CD8-positive, alpha-beta memory T cell (primary cell): ENCODE measurements around the gene EMX1. TPM values are rescaled to one million over a fixed set of nuclear protein-coding genes. Genes with fewer than 3 reads are reported as not detected.

Experiments used
- CTCF ChIA-PET: fragments of 350-600 bp; sonication (Branson Sonifier 250); formaldehyde crosslinking; loops from one replicate; lab custom pipeline; 2021; ENCODE audit warnings: antibody characterized with exemption; lab: Charles Lee
- POLR2A ChIA-PET: fragments of 350-600 bp; sonication (Branson Sonifier 250); formaldehyde crosslinking; loops from one replicate; lab custom pipeline; 2021; ENCODE audit warnings: antibody characterized with exemption; lab: Charles Lee
- DNase-seq, 5 donors: peaks; one replicate each; pipeline versions ENCODE4 v3.0.0 to v3.0.0-alpha.2; 2020 to 2022; ENCODE audit warnings: mixed read lengths in 1 of 5
- H3K27ac ChIP-seq: one replicate; pipeline ENCODE4 v1.7.0; 2013; ENCODE audit warnings: low read depth, mild to moderate bottlenecking, low read length, moderate library complexity
- H3K27me3 ChIP-seq: 2 replicates; pipeline ENCODE4 v1.7.0; 2013; ENCODE audit warnings: low read length, mild to moderate bottlenecking; ENCODE audit not compliant: insufficient read depth, poor library complexity, severe bottlenecking
- H3K36me3 ChIP-seq: 2 replicates; pipeline ENCODE4 v1.7.0; 2013; ENCODE audit warnings: mild to moderate bottlenecking, low read length, moderate library complexity; ENCODE audit not compliant: insufficient read depth
- H3K4me1 ChIP-seq: 2 replicates; pipeline ENCODE4 v1.7.0; 2013; ENCODE audit warnings: mild to moderate bottlenecking, low read length, moderate library complexity; ENCODE audit not compliant: insufficient read depth
- H3K4me3 ChIP-seq: 2 replicates; pipeline ENCODE4 v1.7.0; 2013; ENCODE audit warnings: mild to moderate bottlenecking, low read length
- H3K9me3 ChIP-seq: 2 replicates; pipeline ENCODE4 v1.7.0; 2013; ENCODE audit warnings: mild to moderate bottlenecking, low read length
- H3K27ac Mint-ChIP-seq, 8 donors: one replicate each; pipeline ENCODE4 v1.8.0; 2020 to 2021; ENCODE audit warnings: mixed read lengths in 8 of 8, mild to moderate bottlenecking in 6 of 8, inconsistent platforms in 3 of 8, moderate library complexity in 3 of 8
- H3K27me3 Mint-ChIP-seq, 2 donors: one replicate each; pipeline ENCODE4 v1.8.0; 2020 to 2021; ENCODE audit warnings: mixed read lengths in 2 of 2, mild to moderate bottlenecking in 1 of 2, moderate library complexity in 1 of 2
- H3K36me3 Mint-ChIP-seq, 3 donors: one replicate each; pipeline ENCODE4 v1.8.0; 2020 to 2021; ENCODE audit warnings: mixed read lengths in 3 of 3, inconsistent platforms in 1 of 3, mild to moderate bottlenecking in 1 of 3
- H3K4me1 Mint-ChIP-seq, 3 donors: one replicate each; pipeline ENCODE4 v1.8.0; 2020 to 2021; ENCODE audit warnings: mixed read lengths in 3 of 3, inconsistent platforms in 1 of 3, mild to moderate bottlenecking in 1 of 3
- H3K4me3 Mint-ChIP-seq, 7 donors: one replicate each; pipeline ENCODE4 v1.8.0; 2020 to 2021; ENCODE audit warnings: mixed read lengths in 7 of 7, mild to moderate bottlenecking in 6 of 7, moderate library complexity in 4 of 7, inconsistent platforms in 2 of 7
- H3K9me3 Mint-ChIP-seq, 5 donors: one replicate each; pipeline ENCODE4 v1.8.0; 2020 to 2022; ENCODE audit warnings: mixed read lengths in 5 of 5, mild to moderate bottlenecking in 3 of 5, moderate library complexity in 2 of 5, inconsistent platforms in 1 of 5
- polyA plus RNA-seq: library from polyadenylated mRNA; unstranded; fragments of 300-500 nt; fragmentation: Illumina TruSeq; gene quantifications from one replicate; pipeline ENCODE4 v1.2.3, GENCODE V29; 2021
- total RNA-seq, 2 experiments: library from RNA; stranded (reverse); gene quantifications; one replicate each; pipeline ENCODE4 v1.2.3, GENCODE V29; 2021

Gene EMX1
- under 1 TPM; 0.57 to 0.82 TPM for total RNA-seq
- polyA plus RNA-seq = not detected

GRCh38 chr2:72917138-72917876, at the start of gene EMX1:
TSS of gene EMX1 (plus strand) at chr2:72917519. CDS start at chr2:72917853, 334 bp downstream.
- peaks cover 44% of the 10 kb centered on the region for H3K4me1 ChIP-seq
- H3K4me3 ChIP-seq = peak within 1 kb of the TSS; percentile 58
- Mint-ChIP-seq H3K9me3 (peaks cover 0 to 2% (median 0%) of the 10 kb centered on the region in 5 donors), H3K4me3 (peak within 1 kb of the TSS; percentile 74 to 92 (median 79)), H3K36me3 (no peaks in the 10 kb centered on the region), H3K27ac (peak within 1 kb of the TSS in 1 of 8 donors; percentile 19), H3K27me3 (peaks cover 59 to 71% of the 10 kb centered on the region in 2 donors), H3K4me1 (peaks cover 27 to 49% (median 35%) of the 10 kb centered on the region in 3 donors)
- no peaks in the 10 kb centered on the region for H3K36me3 ChIP-seq
- ChIA-PET POLR2A (no interaction called here), CTCF (interaction anchor here (1.3 to 1.7 kb wide), 2 partner anchors 25 to 30 kb away, joined by 5 to 7 read pairs; partner anchors contain the start of gene SPR)
- no peaks in the 10 kb centered on the region for H3K9me3 ChIP-seq
- H3K27ac ChIP-seq = no peak within 1 kb of the TSS
- peaks cover 80% of the 10 kb centered on the region for H3K27me3 ChIP-seq
- peak in 3 of 5 donors; percentile 28 to 49 (median 35) for DNase-seq

DNA sequence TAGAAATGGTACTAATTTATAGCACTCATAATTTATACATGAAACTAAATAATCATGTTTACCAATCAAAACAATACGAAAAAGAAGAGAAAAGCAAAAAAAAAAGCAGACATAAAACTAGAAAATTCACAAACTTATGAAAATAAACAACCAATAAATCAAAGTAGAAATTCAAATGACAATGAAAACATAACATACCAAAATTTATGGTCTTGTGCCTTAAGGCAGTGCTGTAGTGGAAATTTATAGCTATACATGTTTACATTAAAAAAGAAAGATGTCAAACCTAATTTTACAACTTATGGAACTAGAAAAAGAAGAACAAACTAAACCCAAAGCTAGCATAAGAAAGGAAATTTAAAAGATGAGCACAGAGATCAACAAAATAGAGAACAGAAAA, 46.3 kb upstream of the EMX1 start:
- H3K27ac ChIP-seq = no peak overlapping the region
- H3K9me3 Mint-ChIP-seq = peaks cover 0 to 8% (median 3%) of the 10 kb centered on the region in 5 donors
- H3K4me3 ChIP-seq = no peak overlapping the region
- DNase-seq = no peak
- H3K27ac Mint-ChIP-seq = no peak overlapping the region
- H3K27me3 ChIP-seq = no peaks in the 10 kb centered on the region
- H3K4me1 ChIP-seq = no peaks in the 10 kb centered on the region
- H3K36me3 Mint-ChIP-seq = no peaks in the 10 kb centered on the region
- H3K9me3 ChIP-seq = no peaks in the 10 kb centered on the region
- no peaks in the 10 kb centered on the region for H3K36me3 ChIP-seq
- no peaks in the 10 kb centered on the region for H3K4me1 Mint-ChIP-seq
- ChIA-PET POLR2A (no interaction called here), CTCF (interaction anchor here (1.0 to 1.3 kb wide), 2 partner anchors 12 to 104 kb away, joined by 3 to 4 read pairs; no protein-coding TSS in a partner anchor)
- no peak overlapping the region for H3K4me3 Mint-ChIP-seq
- H3K27me3 Mint-ChIP-seq = peaks cover 17 to 58% of the 10 kb centered on the region in 2 donors

DNA sequence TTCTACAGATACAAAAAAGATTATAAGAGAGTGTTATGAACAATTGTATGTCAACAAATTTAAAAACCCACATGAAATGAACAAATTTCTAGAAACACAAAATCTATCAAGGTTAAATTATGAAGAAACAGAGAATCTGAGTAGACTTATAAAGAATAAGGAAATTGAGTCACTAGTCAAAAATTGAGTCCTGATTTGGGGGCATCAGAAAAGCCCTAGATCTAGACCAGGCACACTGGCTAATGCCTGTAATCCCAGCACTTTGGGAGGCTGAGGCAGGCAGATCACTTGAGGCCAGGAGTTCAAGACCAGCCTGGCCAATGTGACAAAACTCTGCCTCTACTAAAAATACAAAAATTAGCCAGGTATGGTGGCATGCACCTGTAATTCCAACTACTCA, 45.4 kb upstream of the EMX1 start:
- no peaks in the 10 kb centered on the region for H3K36me3 ChIP-seq
- no peaks in the 10 kb centered on the region for H3K27me3 ChIP-seq
- no peak overlapping the region for H3K27ac ChIP-seq
- no peaks in the 10 kb centered on the region for H3K4me1 ChIP-seq
- Mint-ChIP-seq H3K4me3 (no peak overlapping the region), H3K9me3 (peaks cover 0 to 8% (median 3%) of the 10 kb centered on the region in 5 donors), H3K4me1 (no peaks in the 10 kb centered on the region), H3K27me3 (peaks cover 14 to 51% of the 10 kb centered on the region in 2 donors), H3K36me3 (no peaks in the 10 kb centered on the region), H3K27ac (no peak overlapping the region)
- POLR2A ChIA-PET = no interaction called here
- DNase-seq = no peak
- CTCF ChIA-PET = no interaction called here
- H3K9me3 ChIP-seq = no peaks in the 10 kb centered on the region
- H3K4me3 ChIP-seq = no peak overlapping the region

- H3K4me1 Mint-ChIP-seq = peaks cover 0 to 12% (median 5%) of the 10 kb centered on the region in 3 donors
- peaks cover 0 to 4% (median 0%) of the 10 kb centered on the region in 5 donors for H3K9me3 Mint-ChIP-seq
- no peak for DNase-seq
- H3K4me1 ChIP-seq = peaks cover 7% of the 10 kb centered on the region
- no peaks in the 10 kb centered on the region for H3K36me3 Mint-ChIP-seq
- H3K4me3 Mint-ChIP-seq = no peak overlapping the region
- no peaks in the 10 kb centered on the region for H3K36me3 ChIP-seq
- ChIA-PET POLR2A (no interaction called here), CTCF (interaction anchor here (1.0 to 1.3 kb wide), 2 partner anchors 8 to 10 kb away, joined by 3 read pairs; no protein-coding TSS in a partner anchor)
- H3K27ac ChIP-seq = no peak overlapping the region
- no peaks in the 10 kb centered on the region for H3K9me3 ChIP-seq
- H3K4me3 ChIP-seq = no peak overlapping the region
- peaks cover 20% of the 10 kb centered on the region for H3K27me3 ChIP-seq
- H3K27ac Mint-ChIP-seq = no peak overlapping the region
- H3K27me3 Mint-ChIP-seq = peaks cover 23 to 61% of the 10 kb centered on the region in 2 donors
Observed at GRCh38 chr2:72883356-72883962, 33.9 kb upstream of the EMX1 start.

GRCh38 chr2:72886505-72887031, 30.8 kb upstream of the EMX1 start:
- ChIA-PET CTCF (interaction anchor here (1.3 to 2.5 kb wide), 5 partner anchors 10 to 87 kb away, joined by 3 to 15 read pairs (median 7); partner anchors contain the start of gene EMX1), POLR2A (no interaction called here)
- Histone ChIP-seq H3K27ac (no peak overlapping the region), H3K4me1 (peaks cover 8% of the 10 kb centered on the region), H3K9me3 (no peaks in the 10 kb centered on the region), H3K27me3 (peaks cover 28% of the 10 kb centered on the region), H3K4me3 (peak overlapping the region; percentile 65), H3K36me3 (no peaks in the 10 kb centered on the region)
- Mint-ChIP-seq H3K4me1 (peaks cover 0 to 12% (median 5%) of the 10 kb centered on the region in 3 donors), H3K9me3 (peaks cover 0 to 2% (median 0%) of the 10 kb centered on the region in 5 donors), H3K27ac (no peak overlapping the region), H3K36me3 (peaks cover 0 to 4% (median 0%) of the 10 kb centered on the region in 3 donors), H3K4me3 (peak overlapping the region; percentile 64 to 91 (median 79)), H3K27me3 (peaks cover 29 to 78% of the 10 kb centered on the region in 2 donors)
- no peak for DNase-seq

- POLR2A ChIA-PET = no interaction called here
- peaks cover 32 to 78% of the 10 kb centered on the region in 2 donors for H3K27me3 Mint-ChIP-seq
Observed at GRCh38 chr2:72887032-72887739, 30.1 kb upstream of the EMX1 start, which contains the start of gene SPR. TSS of gene SPR (plus strand) at chr2:72887408. CDS start at chr2:72887433, 25 bp downstream.

GRCh38 chr2:72887740-72888437, 29.4 kb upstream of the EMX1 start:
- no peaks in the 10 kb centered on the region for H3K9me3 ChIP-seq
- H3K9me3 Mint-ChIP-seq = peaks cover 0 to 1% (median 0%) of the 10 kb centered on the region in 5 donors
- H3K27ac ChIP-seq = peak overlapping the region; percentile 47
- H3K4me1 ChIP-seq = peaks cover 8% of the 10 kb centered on the region
- no peaks in the 10 kb centered on the region for H3K36me3 ChIP-seq
- peaks cover 32 to 72% of the 10 kb centered on the region in 2 donors for H3K27me3 Mint-ChIP-seq
- DNase-seq = peak in 4 of 5 donors; percentile 20 to 60 (median 27)
- H3K4me3 ChIP-seq = peak overlapping the region; percentile 65
- CTCF ChIA-PET = interaction anchor here (0.5 to 2.5 kb wide), 13 partner anchors 8 to 290 kb away, joined by 3 to 15 read pairs (median 4); partner anchors contain the start of genes EMX1 and RAB11FIP5
- H3K27ac Mint-ChIP-seq = no peak overlapping the region
- H3K27me3 ChIP-seq = peaks cover 29% of the 10 kb centered on the region
- peaks cover 0 to 4% (median 0%) of the 10 kb centered on the region in 3 donors for H3K36me3 Mint-ChIP-seq
- peaks cover 0 to 12% (median 5%) of the 10 kb centered on the region in 3 donors for H3K4me1 Mint-ChIP-seq
- H3K4me3 Mint-ChIP-seq = peak overlapping the region; percentile 77 to 90 (median 79)
- POLR2A ChIA-PET = no interaction called here

More at GRCh38 chr2:72887032-72887739, 30.1 kb upstream of the EMX1 start, which contains the start of gene SPR:
- CTCF ChIA-PET = interaction anchor here (0.7 to 2.5 kb wide), 14 partner anchors 8 to 290 kb away, joined by 3 to 15 read pairs (median 4); partner anchors contain the start of genes EMX1 and RAB11FIP5
- Histone ChIP-seq H3K27me3 (peaks cover 29% of the 10 kb centered on the region), H3K4me1 (peaks cover 8% of the 10 kb centered on the region), H3K36me3 (no peaks in the 10 kb centered on the region), H3K27ac (peak within 1 kb of the TSS; percentile 47), H3K9me3 (no peaks in the 10 kb centered on the region), H3K4me3 (peak within 1 kb of the TSS; percentile 65)
- DNase-seq = peak; percentile 14 to 60 (median 24)
- peaks cover 0 to 4% (median 0%) of the 10 kb centered on the region in 3 donors for H3K36me3 Mint-ChIP-seq
- H3K9me3 Mint-ChIP-seq = peaks cover 0 to 1% (median 0%) of the 10 kb centered on the region in 5 donors
- H3K4me3 Mint-ChIP-seq = peak within 1 kb of the TSS; percentile 79 to 91 (median 80)
- H3K4me1 Mint-ChIP-seq = peaks cover 0 to 12% (median 5%) of the 10 kb centered on the region in 3 donors
- H3K27ac Mint-ChIP-seq = peak within 1 kb of the TSS in 1 of 8 donors; percentile 54
